GM19240 (cell line): ENCODE results near the gene SEM1.
"Not testable (repeated sequence)": the region's sequence is repeated elsewhere in the genome, so short reads cannot be mapped to it uniquely, and the experiment has no call there.

Source experiments
- DNase-seq: peaks from one replicate; pipeline ENCODE4 v3.0.0; 2011; ENCODE audit warnings: low spot score; ENCODE audit not compliant: insufficient read length

Gene SEM1

GRCh38 chr7:96709381-96710228 is at the start of gene SEM1:
TSS of gene SEM1 (minus strand) at chr7:96709846. CDS start at chr7:96709763, 83 bp downstream.
- peak; percentile 18 for DNase-seq

- DNase-seq, result not testable (repeated sequence)
Measured at GRCh38 chr7:96757880-96758279, 48.2 kb upstream of the SEM1 start.

GRCh38 chr7:96747418-96747940 is 37.8 kb upstream of the SEM1 start:
- no peak for DNase-seq

GRCh38 chr7:96740130-96740529 is 30.5 kb upstream of the SEM1 start:
- DNase-seq, result no peak

- no peak for DNase-seq
Measured at GRCh38 chr7:96739609-96740008, 30.0 kb upstream of the SEM1 start.

- no peak for DNase-seq
Measured at GRCh38 chr7:96739167-96739566, 29.5 kb upstream of the SEM1 start.

DNA sequence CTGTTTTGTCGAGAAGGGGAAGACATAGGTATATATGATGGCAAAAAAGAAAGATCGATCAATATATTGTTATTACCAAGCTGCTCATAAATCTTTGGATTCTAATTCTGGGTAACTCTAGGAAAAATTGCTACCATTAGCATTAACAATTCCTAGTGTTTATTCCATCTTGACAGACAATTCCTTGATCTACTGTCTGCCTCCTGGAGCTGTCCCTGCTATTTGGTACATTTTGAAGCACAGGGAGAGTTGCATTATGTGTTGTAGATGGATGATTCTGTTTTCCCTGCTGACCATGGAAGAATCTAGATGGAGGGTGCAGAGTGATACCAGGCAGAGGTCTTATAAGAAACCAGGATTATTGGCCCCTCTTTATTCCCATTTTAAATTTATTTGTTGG is 29.1 kb upstream of the SEM1 start:
- no peak for DNase-seq

GRCh38 chr7:96737545-96738050 is 28.0 kb upstream of the SEM1 start:
- DNase-seq, result no peak

DNA sequence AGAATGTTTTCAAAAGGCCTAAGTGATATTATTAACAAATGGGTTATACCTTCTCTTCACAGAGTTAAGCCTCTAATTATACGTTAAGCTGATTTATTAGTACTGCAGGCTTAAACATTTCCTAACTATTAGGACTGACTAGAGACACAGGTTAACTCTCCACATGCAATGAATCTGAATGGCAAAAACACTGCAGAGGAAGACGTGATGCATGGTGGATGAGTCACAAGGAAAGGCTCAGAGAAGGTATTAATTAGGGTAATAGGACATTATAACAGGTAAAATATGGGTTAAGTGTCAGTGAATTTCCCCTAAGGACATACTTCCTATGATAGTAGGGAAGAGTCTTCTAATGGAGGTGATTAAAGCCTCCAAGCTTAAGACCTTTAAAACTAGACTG is 24.7 kb upstream of the SEM1 start:
- DNase-seq, result no peak

DNA sequence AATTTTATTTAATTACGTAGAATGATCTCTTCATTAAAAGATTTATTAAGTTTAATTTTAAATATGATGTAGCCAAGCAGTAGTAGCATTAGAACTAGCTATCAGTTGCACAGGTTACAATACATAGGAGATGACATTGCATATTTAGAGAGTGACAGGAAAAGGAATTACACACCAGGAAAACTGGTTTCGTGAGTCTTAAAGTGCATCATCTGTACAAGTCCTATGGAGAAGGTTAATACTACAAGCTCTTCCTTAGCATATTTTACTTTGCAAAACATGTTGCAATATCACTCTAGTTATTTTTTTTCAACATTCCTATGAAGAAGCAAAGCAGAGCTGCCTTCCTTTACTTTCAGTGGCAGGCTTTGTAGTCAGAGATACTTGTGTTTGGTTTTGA is 20.2 kb upstream of the SEM1 start:
- no peak for DNase-seq

GRCh38 chr7:96728139-96728538 is 18.5 kb upstream of the SEM1 start:
- DNase-seq, result no peak

DNA sequence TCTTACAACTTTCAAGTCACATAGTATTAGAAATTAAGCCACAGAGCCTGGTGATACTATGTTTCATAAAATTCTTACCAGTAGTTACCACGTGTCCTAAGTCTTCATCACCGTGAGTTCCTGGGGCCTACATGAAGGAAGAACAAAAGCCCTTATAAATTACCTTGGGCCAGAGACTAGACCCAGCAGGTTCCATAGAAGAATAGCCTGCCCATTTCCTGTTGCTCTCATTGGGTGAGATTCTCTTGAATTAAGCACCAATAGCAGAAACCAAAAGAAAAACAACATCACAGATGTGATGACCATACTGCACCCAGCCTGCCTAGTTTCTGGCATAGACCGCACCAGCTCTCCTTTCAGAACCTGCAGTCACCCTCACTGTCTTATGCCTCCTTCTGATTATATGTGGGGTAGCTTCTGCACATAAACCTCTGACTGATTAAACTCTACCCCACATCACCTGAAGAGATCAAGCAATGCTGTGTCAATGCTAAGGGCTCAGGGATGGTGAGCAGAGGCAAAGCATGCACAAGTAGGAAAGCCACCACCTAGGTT is 18.0 kb upstream of the SEM1 start:
- DNase-seq, result no peak

GRCh38 chr7:96723622-96724021 is 14.0 kb upstream of the SEM1 start:
- no peak for DNase-seq

DNA sequence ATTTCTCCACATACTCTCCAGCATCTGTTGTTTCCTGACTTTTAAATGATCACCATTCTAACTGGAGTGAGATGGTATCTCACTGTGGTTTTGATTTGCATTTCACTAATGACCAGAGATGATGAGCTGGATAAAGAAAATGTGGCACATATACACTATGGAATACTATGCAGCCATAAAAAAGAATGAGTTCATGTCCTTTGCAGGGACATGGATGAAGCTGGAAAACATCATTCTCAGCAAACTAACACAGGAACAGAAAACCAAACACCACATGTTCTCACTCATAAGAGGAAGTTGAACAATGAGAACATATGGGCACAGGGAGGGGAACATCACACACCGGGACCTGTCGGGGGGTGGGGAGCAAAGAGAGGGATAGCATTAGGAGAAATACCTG is 13.3 kb upstream of the SEM1 start:
- not testable (repeated sequence) for DNase-seq

GRCh38 chr7:96720843-96721242 is 11.2 kb upstream of the SEM1 start:
- DNase-seq, result no peak

DNA sequence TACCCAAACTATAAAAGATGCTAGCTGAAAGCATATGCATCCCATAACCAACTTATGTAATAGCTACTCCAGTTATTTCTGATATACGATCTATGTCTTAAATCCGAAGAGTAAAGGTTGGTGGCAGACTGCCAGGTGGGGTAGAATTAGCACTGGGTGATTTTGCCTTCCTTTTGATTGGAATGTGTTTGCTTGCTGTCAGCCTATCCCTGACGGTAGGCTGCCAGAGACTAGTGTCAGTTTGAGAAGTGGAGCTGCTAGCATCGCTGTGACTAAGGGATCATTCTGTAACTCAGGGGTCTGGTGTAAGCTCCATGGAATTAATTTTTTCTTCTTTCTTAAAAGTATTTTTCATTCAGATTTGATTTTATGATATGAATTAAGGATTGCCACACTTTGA is 9.5 kb upstream of the SEM1 start:
- no peak for DNase-seq

GRCh38 chr7:96718107-96719003 is 8.7 kb upstream of the SEM1 start:
- no peak for DNase-seq

DNA sequence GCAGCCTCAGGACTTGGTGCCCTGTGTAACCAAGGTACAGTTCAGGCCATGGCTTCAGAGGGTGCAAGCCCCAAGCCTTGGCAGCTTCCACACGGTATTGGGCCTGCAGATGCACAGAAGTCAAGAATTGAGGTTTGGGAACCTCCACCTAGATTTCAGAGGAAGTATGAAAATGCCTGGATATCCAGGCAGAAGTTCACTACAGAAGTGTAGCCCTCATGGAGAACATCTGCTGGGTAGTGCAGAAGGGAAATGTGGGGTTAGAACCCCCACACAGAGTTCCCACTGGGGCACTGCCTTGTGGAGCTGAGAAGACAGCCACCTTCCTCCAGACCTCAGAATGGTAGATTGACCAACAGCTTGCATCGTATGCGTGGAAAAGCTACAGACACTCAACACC is 3.4 kb upstream of the SEM1 start:
- DNase-seq, result no peak

- DNase-seq, result no peak
Measured at GRCh38 chr7:96710544-96710943, 898 bp upstream of the SEM1 start.

DNA sequence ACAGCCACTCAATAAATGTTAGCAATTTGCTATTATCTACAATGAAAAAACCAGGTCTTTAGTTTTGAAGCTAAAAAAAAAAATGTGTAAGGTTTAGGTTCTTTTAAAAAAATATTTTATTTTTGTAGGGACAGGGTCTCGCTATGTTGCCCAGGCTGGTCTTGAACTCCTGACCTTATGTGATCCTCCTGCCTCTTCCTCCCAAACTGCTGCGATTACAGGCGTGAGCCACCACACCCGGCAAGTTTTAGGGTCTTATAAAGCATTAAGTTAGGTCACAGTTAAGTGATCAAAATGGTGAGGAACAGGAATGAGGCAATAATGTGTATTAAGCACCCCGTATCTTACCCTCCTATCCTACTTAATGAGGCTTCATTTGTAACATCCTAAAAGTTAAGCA is 774 bp downstream of the SEM1 start:
- no peak for DNase-seq

GRCh38 chr7:96707901-96708774 is 1.5 kb downstream of the SEM1 start:
- DNase-seq, result no peak
